ENCODE measurements around the gene PELI2.

- no peak for TF ChIP-seq POLR2A (IDR thresholded peaks at IDR 0.05)
- TF ChIP-seq CTCF (IDR thresholded peaks at IDR 0.05): no peak
These were observed 6.1 kb downstream of the PELI2 start for GRCh38 chr14:56124327-56124726.

Measured in lower leg skin (tissue), 3 donors.